Left renal cortex interstitium (tissue), 4 donors: ENCODE results near the gene CMTM5. TPM values are rescaled to one million over a fixed set of nuclear protein-coding genes. Genes with fewer than 3 reads are reported as not detected.
"Not testable (repeated sequence)": the region's sequence is repeated elsewhere in the genome, so short reads cannot be mapped to it uniquely, and the experiment has no call there.

Source experiments
- DNase-seq, 4 donors: peaks; one replicate each; pipeline ENCODE4 v3.0.0-alpha.2; 2013; ENCODE audit warnings: low read depth in 4 of 4, low spot score in 2 of 4, missing footprints in 1 of 4
- polyA plus RNA-seq, 4 donors: library from polyadenylated mRNA; unstranded; fragments of 120-200 nt; gene quantifications; one replicate each; pipeline ENCODE4 v1.2.1, GENCODE V29; 2013; ENCODE audit not compliant: insufficient read length in 4 of 4

The CMTM5 gene
- polyA plus RNA-seq, 4 donors, result 1.5 to 3.2 (median 2.7) TPM

- DNase-seq, result no peak
Measured at GRCh38 chr14:23411563-23412525, 35.0 kb downstream of the CMTM5 start.

GRCh38 chr14:23413681-23414080 lies 36.8 kb downstream of the CMTM5 start:
- DNase-seq, result no peak

DNA sequence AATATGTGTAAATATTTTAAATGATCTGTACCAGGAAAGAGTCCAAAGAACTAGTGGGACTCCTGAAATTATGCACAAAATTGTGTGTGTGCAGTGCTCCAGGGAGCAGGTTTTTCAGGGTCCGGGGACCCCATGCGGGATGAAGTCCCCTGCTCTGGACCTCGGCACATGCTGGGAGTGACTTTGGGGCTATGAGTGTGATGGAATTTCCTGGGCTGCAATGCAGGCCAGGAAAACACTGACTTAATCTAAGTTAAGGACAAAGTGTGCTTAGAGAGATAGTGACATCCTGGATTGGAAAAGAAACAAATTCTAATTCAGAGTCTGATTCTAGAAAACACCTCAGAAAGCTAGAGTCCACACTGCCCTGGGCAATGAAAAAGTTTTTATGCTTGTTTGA lies 37.4 kb downstream of the CMTM5 start:
- no peak for DNase-seq

- no peak for DNase-seq
Measured at GRCh38 chr14:23414906-23415820, 38.3 kb downstream of the CMTM5 start.

GRCh38 chr14:23415821-23416778 lies 39.3 kb downstream of the CMTM5 start:
- DNase-seq, result no peak

GRCh38 chr14:23416801-23417200 lies 40.0 kb downstream of the CMTM5 start:
- DNase-seq, result no peak

DNA sequence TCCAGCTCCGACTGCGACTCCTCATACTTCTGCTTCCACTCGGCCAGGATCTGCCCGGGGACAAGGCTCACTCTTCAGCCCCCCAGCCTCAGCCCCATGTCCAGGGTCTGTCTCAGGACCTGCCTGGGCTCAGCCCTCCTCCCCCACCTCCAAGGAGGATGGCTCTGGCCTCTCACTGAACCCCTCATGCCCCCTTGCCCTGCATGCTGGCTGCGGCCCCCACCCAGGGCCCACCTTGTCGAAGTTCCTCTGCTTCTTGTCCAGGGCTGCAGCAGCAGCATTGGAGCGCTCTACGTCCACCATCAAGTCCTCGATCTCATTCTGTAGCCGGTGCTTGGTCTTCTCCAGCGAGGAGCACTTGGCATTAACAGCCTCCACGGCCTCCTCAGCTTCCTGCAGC lies 40.4 kb downstream of the CMTM5 start:
- DNase-seq, result not testable (repeated sequence)

DNA sequence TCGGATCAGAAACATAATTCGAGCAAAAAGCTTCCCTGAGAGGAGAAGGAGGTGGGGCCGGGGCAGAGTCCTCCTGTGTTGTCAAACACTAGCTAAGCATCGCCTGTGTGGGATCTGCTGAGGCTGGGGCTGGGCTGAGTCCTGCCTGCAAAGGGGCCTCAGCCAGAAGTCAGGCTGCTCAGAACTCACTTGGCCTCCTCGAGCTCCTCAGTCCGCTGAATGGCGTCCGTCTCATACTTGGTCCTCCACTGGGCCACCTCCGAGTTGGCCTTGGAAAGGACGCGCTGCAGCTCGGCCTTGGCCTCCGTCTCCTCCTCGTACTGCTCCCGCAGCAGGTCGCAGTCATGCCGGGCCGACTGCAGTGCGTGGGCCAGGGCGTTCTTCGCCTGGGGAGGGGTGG lies 41.2 kb downstream of the CMTM5 start:
- DNase-seq, result no peak

GRCh38 chr14:23419646-23420045 lies 42.8 kb downstream of the CMTM5 start:
- not testable (repeated sequence) for DNase-seq

DNA sequence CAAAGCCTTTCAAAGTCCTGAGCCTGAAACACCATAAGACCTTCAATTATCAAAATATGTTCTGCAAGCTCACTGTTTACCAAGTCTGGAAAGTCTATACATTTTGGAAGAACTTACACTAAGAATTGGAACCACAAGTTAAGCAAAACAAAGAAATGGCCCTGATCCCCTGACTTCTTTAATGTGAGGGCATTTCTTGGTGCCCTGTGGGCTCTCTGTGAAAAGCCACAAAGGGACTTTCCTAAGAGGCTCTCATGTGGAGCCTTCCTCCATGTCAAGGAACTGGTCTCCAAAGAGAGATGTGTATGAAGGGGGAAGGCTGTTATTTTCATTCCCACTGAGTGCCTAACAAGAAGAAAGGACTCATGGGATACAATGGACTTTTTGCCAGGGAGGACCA lies 44.7 kb downstream of the CMTM5 start:
- no peak for DNase-seq

DNA sequence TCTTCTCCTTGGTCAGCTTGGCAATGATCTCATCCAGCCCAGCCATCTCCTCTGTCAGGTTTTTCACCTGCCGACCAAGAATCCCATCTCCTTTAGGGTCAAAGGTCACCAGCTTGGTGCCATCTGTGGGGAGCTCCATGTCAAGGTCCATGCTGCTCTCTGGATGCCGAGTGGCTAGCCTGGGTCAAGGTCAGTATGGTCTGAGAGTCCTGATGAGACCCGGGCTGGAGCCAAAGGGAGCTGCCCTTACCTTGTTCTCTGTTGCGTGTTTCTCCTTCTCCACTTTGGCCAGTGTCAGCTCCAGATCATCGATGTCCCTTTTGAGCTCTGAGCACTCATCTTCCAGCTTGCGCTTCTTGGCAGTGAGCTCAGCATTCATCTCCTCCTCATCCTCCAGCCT lies 46.8 kb downstream of the CMTM5 start:
- DNase-seq, result no peak

GRCh38 chr14:23425169-23425568 lies 48.3 kb downstream of the CMTM5 start:
- no peak for DNase-seq

- not testable (repeated sequence) for DNase-seq
Measured at GRCh38 chr14:23425798-23426197, 49.0 kb downstream of the CMTM5 start.

DNA sequence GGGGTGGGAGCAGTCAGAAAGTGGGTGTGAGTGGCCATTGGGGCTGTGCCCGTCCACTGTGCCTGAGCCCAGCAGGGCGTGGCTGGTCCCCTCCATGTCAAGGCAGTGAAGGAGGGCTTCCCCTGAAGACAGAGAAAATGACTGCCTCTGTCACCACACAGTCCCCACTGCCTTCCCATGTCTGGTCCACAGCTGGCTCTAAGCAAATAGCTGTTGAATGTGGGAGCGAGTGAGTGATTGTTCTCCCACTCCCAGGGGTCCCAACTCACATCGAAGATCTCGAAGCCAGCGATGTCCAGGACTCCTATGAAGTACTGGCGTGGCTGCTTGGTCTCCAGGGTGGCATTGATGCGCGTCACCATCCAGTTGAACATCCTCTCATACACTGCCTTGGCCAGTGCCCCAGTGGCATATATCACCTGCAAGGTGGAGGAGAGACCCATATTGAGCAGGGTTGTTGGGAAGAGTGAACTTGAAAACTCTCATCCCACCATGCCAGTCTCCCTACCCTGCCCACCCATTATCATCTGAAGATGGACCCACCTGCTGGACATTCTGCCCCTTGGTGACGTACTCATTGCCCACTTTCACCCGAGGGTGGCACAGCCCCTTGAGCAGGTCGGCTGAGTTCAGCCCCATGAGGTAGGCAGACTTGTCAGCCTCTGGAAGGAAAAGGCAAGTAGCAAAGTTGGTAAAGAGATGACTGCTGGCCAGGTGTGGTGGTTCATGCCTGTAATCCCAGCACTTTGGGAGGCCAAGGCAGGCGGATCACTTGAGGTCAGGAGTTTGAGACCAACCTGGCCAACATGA lies 52.0 kb downstream of the CMTM5 start:
- DNase-seq, result no peak

Other genes starting within 250 kb of the CMTM5 start
- 100 to 1,000 TPM in 2 of 4 donors, 10 to 100 TPM in 2; 80.6 to 108 (median 96.2) TPM for gene SLC7A8, start 193.4 kb upstream of the CMTM5 start, polyA plus RNA-seq
- gene RNF212B, start 139.1 kb upstream of the CMTM5 start, polyA plus RNA-seq, result 1 to 10 TPM in 3 of 4 donors, under 1 TPM in 1; 0.82 to 2.4 (median 1.9) TPM
- 10 to 100 TPM; 22.6 to 28.8 (median 27.5) TPM for gene HOMEZ, start 90.9 kb upstream of the CMTM5 start, polyA plus RNA-seq
- gene PPP1R3E, start 74.2 kb upstream of the CMTM5 start, polyA plus RNA-seq, result 10 to 100 TPM; 15.6 to 42.2 (median 27.9) TPM
- gene BCL2L2, start 70.2 kb upstream of the CMTM5 start, polyA plus RNA-seq, result 10 to 100 TPM; 35.8 to 49.4 (median 42.8) TPM
- 100 to 1,000 TPM; 213 to 335 (median 293) TPM for gene PABPN1, start 55.6 kb upstream of the CMTM5 start, polyA plus RNA-seq
- gene SLC22A17, start 24.2 kb upstream of the CMTM5 start, polyA plus RNA-seq, result 10 to 100 TPM; 50.8 to 79.6 (median 69.3) TPM
- gene EFS, start 11.9 kb upstream of the CMTM5 start, polyA plus RNA-seq, result 10 to 100 TPM; 30.5 to 56.8 (median 48.6) TPM
- not detected for gene IL25, start 4.2 kb upstream of the CMTM5 start, polyA plus RNA-seq
- gene MYH6, start 31.2 kb downstream of the CMTM5 start, polyA plus RNA-seq, result under 1 TPM; 0.21 to 0.35 (median 0.24) TPM
- gene MYH7, start 58.6 kb downstream of the CMTM5 start, polyA plus RNA-seq, result under 1 TPM; 0.21 to 0.43 (median 0.33) TPM
- gene NGDN, start 92.7 kb downstream of the CMTM5 start, polyA plus RNA-seq, result 10 to 100 TPM; 61.7 to 74.2 (median 64.5) TPM
- gene ZFHX2, start 174.7 kb downstream of the CMTM5 start, polyA plus RNA-seq, result 10 to 100 TPM in 1 of 4 donors, 1 to 10 TPM in 3; 5.3 to 12.2 (median 8.3) TPM
- 10 to 100 TPM; 17.4 to 21.4 (median 19.0) TPM for gene THTPA, start 179.2 kb downstream of the CMTM5 start, polyA plus RNA-seq
- gene AP1G2, start 190.7 kb downstream of the CMTM5 start, polyA plus RNA-seq, result 100 to 1,000 TPM in 2 of 4 donors, 10 to 100 TPM in 2; 56.1 to 130 (median 87.6) TPM
- gene JPH4, start 201.7 kb downstream of the CMTM5 start, polyA plus RNA-seq, result 10 to 100 TPM; 10.5 to 14.7 (median 10.9) TPM